ENCODE measurements around the gene OR5AP2. TPM values are rescaled to one million over a fixed set of nuclear protein-coding genes. Genes with fewer than 3 reads are reported as not detected.

The OR5AP2 gene
- total and polyA plus RNA-seq, 7 experiments from 2014 or later: not detected

Other genes with a start within 250 kb of the OR5AP2 start
- gene OR5AL1, start 229.7 kb downstream of the OR5AP2 start, total RNA-seq: not detected
- not detected for gene OR5AL1, start 229.7 kb downstream of the OR5AP2 start, polyA plus RNA-seq
- not detected for gene OR5M3, start 169.1 kb downstream of the OR5AP2 start, total RNA-seq
- gene OR5M3, start 169.1 kb downstream of the OR5AP2 start, polyA plus RNA-seq: not detected
- gene OR5M8, start 151.1 kb downstream of the OR5AP2 start, total RNA-seq: not detected
- not detected for gene OR5M8, start 151.1 kb downstream of the OR5AP2 start, polyA plus RNA-seq
- not detected for gene OR5M11, start 99.2 kb downstream of the OR5AP2 start, total RNA-seq
- not detected for gene OR5M11, start 99.2 kb downstream of the OR5AP2 start, polyA plus RNA-seq
- gene OR5M10, start 64.7 kb downstream of the OR5AP2 start, total RNA-seq: not detected
- not detected for gene OR5M10, start 64.7 kb downstream of the OR5AP2 start, polyA plus RNA-seq
- not detected for gene OR5M1, start 27.6 kb downstream of the OR5AP2 start, total RNA-seq
- gene OR5M1, start 27.6 kb downstream of the OR5AP2 start, polyA plus RNA-seq: not detected
- gene OR5AR1, start 21.2 kb upstream of the OR5AP2 start, total RNA-seq: not detected
- gene OR5AR1, start 21.2 kb upstream of the OR5AP2 start, polyA plus RNA-seq: not detected
- not detected for gene OR9G1, start 56.7 kb upstream of the OR5AP2 start, total RNA-seq
- not detected for gene OR9G1, start 56.7 kb upstream of the OR5AP2 start, polyA plus RNA-seq
- gene OR9G4, start 106.3 kb upstream of the OR5AP2 start, total RNA-seq: not detected
- not detected for gene OR9G4, start 106.3 kb upstream of the OR5AP2 start, polyA plus RNA-seq

Measured in naive thymus-derived CD4-positive, alpha-beta T cell (primary cell).